ENCODE results near the gene RSU1. TPM values are rescaled to one million over a fixed set of nuclear protein-coding genes. Genes with fewer than 3 reads are reported as not detected.

Gene RSU1
- total and polyA plus RNA-seq, 10 of the 15 experiments (the other 5 are each of a cell fraction or from before 2014, with no cell fraction given), result 49.2 to 139 (median 81.3) TPM

- TF ChIP-seq, protein P1, sequence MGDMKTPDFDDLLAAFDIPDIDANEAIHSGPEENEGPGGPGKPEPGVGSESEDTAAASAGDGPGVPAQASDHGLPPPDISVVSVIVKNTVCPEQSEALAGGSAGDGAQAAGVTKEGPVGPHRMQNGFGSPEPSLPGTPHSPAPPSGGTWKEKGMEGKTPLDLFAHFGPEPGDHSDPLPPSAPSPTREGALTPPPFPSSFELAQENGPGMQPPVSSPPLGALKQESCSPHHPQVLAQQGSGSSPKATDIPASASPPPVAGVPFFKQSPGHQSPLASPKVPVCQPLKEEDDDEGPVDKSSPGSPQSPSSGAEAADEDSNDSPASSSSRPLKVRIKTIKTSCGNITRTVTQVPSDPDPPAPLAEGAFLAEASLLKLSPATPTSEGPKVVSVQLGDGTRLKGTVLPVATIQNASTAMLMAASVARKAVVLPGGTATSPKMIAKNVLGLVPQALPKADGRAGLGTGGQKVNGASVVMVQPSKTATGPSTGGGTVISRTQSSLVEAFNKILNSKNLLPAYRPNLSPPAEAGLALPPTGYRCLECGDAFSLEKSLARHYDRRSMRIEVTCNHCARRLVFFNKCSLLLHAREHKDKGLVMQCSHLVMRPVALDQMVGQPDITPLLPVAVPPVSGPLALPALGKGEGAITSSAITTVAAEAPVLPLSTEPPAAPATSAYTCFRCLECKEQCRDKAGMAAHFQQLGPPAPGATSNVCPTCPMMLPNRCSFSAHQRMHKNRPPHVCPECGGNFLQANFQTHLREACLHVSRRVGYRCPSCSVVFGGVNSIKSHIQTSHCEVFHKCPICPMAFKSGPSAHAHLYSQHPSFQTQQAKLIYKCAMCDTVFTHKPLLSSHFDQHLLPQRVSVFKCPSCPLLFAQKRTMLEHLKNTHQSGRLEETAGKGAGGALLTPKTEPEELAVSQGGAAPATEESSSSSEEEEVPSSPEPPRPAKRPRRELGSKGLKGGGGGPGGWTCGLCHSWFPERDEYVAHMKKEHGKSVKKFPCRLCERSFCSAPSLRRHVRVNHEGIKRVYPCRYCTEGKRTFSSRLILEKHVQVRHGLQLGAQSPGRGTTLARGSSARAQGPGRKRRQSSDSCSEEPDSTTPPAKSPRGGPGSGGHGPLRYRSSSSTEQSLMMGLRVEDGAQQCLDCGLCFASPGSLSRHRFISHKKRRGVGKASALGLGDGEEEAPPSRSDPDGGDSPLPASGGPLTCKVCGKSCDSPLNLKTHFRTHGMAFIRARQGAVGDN (IDR thresholded peaks at IDR 0.05), result no peak
- no peak for TF ChIP-seq TCF3 (IDR thresholded peaks at IDR 0.05; ENCODE audit: borderline replicate concordance, insufficient read depth, low read depth, low read length)
- TF ChIP-seq WRNIP1 (IDR thresholded peaks at IDR 0.05; ENCODE audit: borderline replicate concordance, low read depth, low read length), result no peak
- TF ChIP-seq STAT3 (IDR thresholded peaks at IDR 0.05; ENCODE audit: low read depth, low read length), result no peak
- no peak for TF ChIP-seq ZSCAN29 (IDR thresholded peaks at IDR 0.05)
- TF ChIP-seq ZBED1 (IDR thresholded peaks at IDR 0.05; ENCODE audit: borderline replicate concordance), result no peak
These were observed 137.7 kb downstream of the RSU1 start (continued) for GRCh38 chr10:16679511-16679910.

DNA sequence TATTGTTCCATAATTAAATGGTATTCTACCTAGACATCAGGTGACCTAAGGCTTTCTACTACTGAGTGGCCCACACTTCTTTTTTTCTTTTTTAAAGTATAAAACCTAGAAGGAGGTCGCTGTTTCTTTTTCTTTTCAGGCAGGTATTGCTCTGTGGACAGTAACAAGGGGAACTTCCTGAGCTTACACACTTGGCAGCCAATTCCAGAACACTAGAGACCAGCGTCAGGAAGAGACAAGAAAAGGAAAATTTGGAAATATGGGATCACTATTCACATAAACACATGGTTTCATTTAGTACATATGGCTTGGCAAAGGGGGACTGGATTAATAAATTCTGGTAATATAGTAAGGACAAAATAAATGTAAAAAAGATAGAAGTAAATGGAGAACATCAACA lies 141.9 kb downstream of the RSU1 start:
- H3K79me2 ChIP-seq (ENCODE audit: control insufficient read depth, insufficient read depth, low read length), result no peaks in the 10 kb centered on the region
- 89% methylated on average over 2 of the region's 2 CpGs for WGBS (ENCODE audit: insufficient coverage, insufficient replicate concordance, low lambda C conversion rate, missing lambda C conversion rate)
- H3K9me3 ChIP-seq (replicated peaks; ENCODE audit: control insufficient read depth, insufficient read depth, low read length), result no peaks in the 10 kb centered on the region
- no peak overlapping the region for H3K4me3 ChIP-seq
- BruUV-seq (replicated peaks), result no TSS peak
- ATAC-seq (no peak), DNase-seq (ENCODE audit: low read depth, low spot score) (no peak), FAIRE-seq (no peak)
- H3K4me1 ChIP-seq (ENCODE audit: control insufficient read depth, insufficient read depth, low read length), result no peaks in the 10 kb centered on the region
- ChIA-PET POLR2A (no interaction called here), SMC1A (ENCODE audit: uncharacterized antibody, unreplicated experiment) (no interaction called here), CTCF (no interaction called here), RAD21 (ENCODE audit: unreplicated experiment) (no interaction called here)
- no peaks in the 10 kb centered on the region for H3K27me3 ChIP-seq (replicated peaks in 1 of 2; ENCODE audit: control insufficient read depth in 2 of 2, insufficient read depth in 2 of 2, low read length in 1 of 2)
- in situ Hi-C loops (cut with MboI), result no loop called here
- intact Hi-C loops (cut with micrococcal nuclease; ENCODE audit: unreplicated experiment), result no loop called here
- H3K27ac ChIP-seq (ENCODE audit: control insufficient read depth, insufficient read depth), result no peak overlapping the region
- no peak overlapping the region for H3K9ac ChIP-seq (ENCODE audit: control insufficient read depth, insufficient read depth, low read length)
- no peak overlapping the region for H2AFZ ChIP-seq (ENCODE audit: control insufficient read depth, low read depth, low read length)
- H3K4me2 ChIP-seq (ENCODE audit: control insufficient read depth, insufficient read depth), result no peak overlapping the region
- no peaks in the 10 kb centered on the region for H3K36me3 ChIP-seq (ENCODE audit: control insufficient read depth in 2 of 2, insufficient read depth in 2 of 2, low read length in 1 of 2)
- H4K20me1 ChIP-seq (ENCODE audit: control insufficient read depth, insufficient read depth), result no peaks in the 10 kb centered on the region
- TF ChIP-seq BMI1 (IDR thresholded peaks at IDR 0.05; ENCODE audit: borderline replicate concordance) (no peak), ZBTB11 (CRISPR knock-in tag; IDR thresholded peaks at IDR 0.05) (no peak), SUZ12 (IDR thresholded peaks at IDR 0.05; ENCODE audit: unreplicated experiment) (no peak), HDAC2 (IDR thresholded peaks at IDR 0.05) (no peak), KDM1A (IDR thresholded peaks at IDR 0.05; ENCODE audit: borderline replicate concordance) (no peak), IRF3 (IDR thresholded peaks at IDR 0.05) (no peak)
- TF ChIP-seq, protein P2, sequence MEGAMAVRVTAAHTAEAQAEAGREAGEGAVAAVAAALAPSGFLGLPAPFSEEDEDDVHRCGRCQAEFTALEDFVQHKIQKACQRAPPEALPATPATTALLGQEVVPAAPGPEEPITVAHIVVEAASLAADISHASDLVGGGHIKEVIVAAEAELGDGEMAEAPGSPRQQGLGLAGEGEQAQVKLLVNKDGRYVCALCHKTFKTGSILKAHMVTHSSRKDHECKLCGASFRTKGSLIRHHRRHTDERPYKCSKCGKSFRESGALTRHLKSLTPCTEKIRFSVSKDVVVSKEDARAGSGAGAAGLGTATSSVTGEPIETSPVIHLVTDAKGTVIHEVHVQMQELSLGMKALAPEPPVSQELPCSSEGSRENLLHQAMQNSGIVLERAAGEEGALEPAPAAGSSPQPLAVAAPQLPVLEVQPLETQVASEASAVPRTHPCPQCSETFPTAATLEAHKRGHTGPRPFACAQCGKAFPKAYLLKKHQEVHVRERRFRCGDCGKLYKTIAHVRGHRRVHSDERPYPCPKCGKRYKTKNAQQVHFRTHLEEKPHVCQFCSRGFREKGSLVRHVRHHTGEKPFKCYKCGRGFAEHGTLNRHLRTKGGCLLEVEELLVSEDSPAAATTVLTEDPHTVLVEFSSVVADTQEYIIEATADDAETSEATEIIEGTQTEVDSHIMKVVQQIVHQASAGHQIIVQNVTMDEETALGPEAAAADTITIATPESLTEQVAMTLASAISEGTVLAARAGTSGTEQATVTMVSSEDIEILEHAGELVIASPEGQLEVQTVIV (IDR thresholded peaks at IDR 0.05; ENCODE audit: borderline replicate concordance, partially characterized antibody), result no peak
